ENCODE results near the gene BEAN1. TPM values are rescaled to one million over a fixed set of nuclear protein-coding genes. Genes with fewer than 3 reads are reported as not detected.

The BEAN1 gene
- total and polyA plus RNA-seq, 2 experiments from 2014 or later: 0.07 to 0.10 TPM

DNA sequence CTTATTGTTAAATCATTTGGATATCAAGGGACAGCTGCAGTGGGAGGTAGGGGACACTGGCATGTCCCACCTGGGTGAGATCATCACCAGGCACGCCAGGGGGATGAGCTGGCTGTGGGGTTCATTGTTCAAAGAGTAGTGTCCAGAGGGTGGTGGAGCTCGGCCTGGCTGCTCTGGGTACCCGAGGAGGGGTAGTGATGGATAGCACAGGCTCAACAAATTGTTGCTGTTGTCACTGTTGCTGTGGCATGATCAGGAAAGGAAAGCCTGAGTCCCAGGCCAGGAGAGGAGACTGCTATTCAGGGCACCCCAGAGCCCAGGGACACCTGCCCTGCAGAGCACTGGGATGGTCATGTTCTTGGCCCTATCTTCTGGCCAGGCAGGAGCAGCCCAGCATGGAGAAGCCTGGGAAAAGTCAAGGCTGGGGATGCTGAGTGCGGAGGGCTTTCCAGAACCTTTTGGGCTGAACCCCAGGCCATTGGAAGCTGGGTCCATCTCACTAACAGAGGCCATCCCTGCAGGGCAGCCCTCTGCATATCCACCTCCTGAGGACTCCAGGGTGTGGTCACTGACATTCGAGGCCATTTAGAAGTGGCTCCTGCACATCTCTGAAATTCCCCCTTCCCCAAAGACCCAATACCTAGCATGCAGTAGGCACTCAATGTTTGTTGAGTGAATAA is 12.1 kb downstream of the BEAN1 start:
- no peaks in the 10 kb centered on the region for H3K79me2 ChIP-seq (replicated peaks; ENCODE audit: insufficient read depth)
- no peaks in the 10 kb centered on the region for H3K9me2 ChIP-seq (ENCODE audit: insufficient read depth)
- H3K27me3 ChIP-seq (ENCODE audit: insufficient read depth): no peaks in the 10 kb centered on the region
- H3K9me3 Mint-ChIP-seq: no peaks in the 10 kb centered on the region
- peaks cover 17% of the 10 kb centered on the region; the same call in 2 of the 3 replicates for H3K4me1 Mint-ChIP-seq
- DNase-seq (ENCODE audit: low spot score): no peak
- H3K27me3 Mint-ChIP-seq (ENCODE audit: insufficient read depth, low read depth, poor library complexity): peaks cover 16% of the 10 kb centered on the region
- no peak overlapping the region for H3K4me3 ChIP-seq
- no peaks in the 10 kb centered on the region for H3F3A ChIP-seq (replicated peaks; ENCODE audit: low read depth)
- no peak overlapping the region for H3K4me3 Mint-ChIP-seq
- no peaks in the 10 kb centered on the region for H3K36me3 Mint-ChIP-seq (ENCODE audit: low read depth)
- H3K27ac Mint-ChIP-seq: no peak overlapping the region
- no peak overlapping the region for H2AFZ ChIP-seq
- no peak for ATAC-seq
- H4K20me1 ChIP-seq (replicated peaks; ENCODE audit: insufficient read depth): no peaks in the 10 kb centered on the region
- TF ChIP-seq, protein P1, sequence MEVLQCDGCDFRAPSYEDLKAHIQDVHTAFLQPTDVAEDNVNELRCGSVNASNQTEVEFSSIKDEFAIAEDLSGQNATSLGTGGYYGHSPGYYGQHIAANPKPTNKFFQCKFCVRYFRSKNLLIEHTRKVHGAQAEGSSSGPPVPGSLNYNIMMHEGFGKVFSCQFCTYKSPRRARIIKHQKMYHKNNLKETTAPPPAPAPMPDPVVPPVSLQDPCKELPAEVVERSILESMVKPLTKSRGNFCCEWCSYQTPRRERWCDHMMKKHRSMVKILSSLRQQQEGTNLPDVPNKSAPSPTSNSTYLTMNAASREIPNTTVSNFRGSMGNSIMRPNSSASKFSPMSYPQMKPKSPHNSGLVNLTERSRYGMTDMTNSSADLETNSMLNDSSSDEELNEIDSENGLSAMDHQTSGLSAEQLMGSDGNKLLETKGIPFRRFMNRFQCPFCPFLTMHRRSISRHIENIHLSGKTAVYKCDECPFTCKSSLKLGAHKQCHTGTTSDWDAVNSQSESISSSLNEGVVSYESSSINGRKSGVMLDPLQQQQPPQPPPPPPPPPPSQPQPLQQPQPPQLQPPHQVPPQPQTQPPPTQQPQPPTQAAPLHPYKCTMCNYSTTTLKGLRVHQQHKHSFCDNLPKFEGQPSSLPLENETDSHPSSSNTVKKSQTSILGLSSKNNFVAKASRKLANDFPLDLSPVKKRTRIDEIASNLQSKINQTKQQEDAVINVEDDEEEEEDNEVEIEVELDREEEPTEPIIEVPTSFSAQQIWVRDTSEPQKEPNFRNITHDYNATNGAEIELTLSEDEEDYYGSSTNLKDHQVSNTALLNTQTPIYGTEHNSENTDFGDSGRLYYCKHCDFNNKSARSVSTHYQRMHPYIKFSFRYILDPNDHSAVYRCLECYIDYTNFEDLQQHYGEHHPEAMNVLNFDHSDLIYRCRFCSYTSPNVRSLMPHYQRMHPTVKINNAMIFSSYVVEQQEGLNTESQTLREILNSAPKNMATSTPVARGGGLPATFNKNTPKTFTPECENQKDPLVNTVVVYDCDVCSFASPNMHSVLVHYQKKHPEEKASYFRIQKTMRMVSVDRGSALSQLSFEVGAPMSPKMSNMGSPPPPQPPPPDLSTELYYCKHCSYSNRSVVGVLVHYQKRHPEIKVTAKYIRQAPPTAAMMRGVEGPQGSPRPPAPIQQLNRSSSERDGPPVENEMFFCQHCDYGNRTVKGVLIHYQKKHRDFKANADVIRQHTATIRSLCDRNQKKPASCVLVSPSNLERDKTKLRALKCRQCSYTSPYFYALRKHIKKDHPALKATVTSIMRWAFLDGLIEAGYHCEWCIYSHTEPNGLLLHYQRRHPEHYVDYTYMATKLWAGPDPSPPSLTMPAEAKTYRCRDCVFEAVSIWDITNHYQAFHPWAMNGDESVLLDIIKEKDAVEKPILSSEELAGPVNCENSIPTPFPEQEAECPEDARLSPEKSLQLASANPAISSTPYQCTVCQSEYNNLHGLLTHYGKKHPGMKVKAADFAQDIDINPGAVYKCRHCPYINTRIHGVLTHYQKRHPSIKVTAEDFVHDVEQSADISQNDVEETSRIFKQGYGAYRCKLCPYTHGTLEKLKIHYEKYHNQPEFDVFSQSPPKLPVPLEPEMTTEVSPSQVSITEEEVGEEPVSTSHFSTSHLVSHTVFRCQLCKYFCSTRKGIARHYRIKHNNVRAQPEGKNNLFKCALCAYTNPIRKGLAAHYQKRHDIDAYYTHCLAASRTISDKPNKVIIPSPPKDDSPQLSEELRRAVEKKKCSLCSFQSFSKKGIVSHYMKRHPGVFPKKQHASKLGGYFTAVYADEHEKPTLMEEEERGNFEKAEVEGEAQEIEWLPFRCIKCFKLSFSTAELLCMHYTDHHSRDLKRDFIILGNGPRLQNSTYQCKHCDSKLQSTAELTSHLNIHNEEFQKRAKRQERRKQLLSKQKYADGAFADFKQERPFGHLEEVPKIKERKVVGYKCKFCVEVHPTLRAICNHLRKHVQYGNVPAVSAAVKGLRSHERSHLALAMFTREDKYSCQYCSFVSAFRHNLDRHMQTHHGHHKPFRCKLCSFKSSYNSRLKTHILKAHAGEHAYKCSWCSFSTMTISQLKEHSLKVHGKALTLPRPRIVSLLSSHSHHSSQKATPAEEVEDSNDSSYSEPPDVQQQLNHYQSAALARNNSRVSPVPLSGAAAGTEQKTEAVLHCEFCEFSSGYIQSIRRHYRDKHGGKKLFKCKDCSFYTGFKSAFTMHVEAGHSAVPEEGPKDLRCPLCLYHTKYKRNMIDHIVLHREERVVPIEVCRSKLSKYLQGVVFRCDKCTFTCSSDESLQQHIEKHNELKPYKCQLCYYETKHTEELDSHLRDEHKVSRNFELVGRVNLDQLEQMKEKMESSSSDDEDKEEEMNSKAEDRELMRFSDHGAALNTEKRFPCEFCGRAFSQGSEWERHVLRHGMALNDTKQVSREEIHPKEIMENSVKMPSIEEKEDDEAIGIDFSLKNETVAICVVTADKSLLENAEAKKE (CRISPR knock-in tag; IDR thresholded peaks at IDR 0.05): no peak
- no peak for TF ChIP-seq NANOG (IDR thresholded peaks at IDR 0.05; ENCODE audit: borderline replicate concordance)
- TF ChIP-seq EZH2phosphoT487 (IDR thresholded peaks at IDR 0.05; ENCODE audit: unreplicated experiment): no peak
- TF ChIP-seq JUNB (IDR thresholded peaks at IDR 0.05; ENCODE audit: unreplicated experiment): no peak
- TF ChIP-seq EZH2 (IDR thresholded peaks at IDR 0.05; ENCODE audit: low read depth, unreplicated experiment): no peak
- no peak for TF ChIP-seq STAT1 (IDR thresholded peaks at IDR 0.05; ENCODE audit: unreplicated experiment)
- TF ChIP-seq POLR2AphosphoS5 (IDR thresholded peaks at IDR 0.05; ENCODE audit: low read depth): no peak
- TF ChIP-seq ZNF114 (CRISPR knock-in tag; IDR thresholded peaks at IDR 0.05): no peak
- TF ChIP-seq, protein P2, sequence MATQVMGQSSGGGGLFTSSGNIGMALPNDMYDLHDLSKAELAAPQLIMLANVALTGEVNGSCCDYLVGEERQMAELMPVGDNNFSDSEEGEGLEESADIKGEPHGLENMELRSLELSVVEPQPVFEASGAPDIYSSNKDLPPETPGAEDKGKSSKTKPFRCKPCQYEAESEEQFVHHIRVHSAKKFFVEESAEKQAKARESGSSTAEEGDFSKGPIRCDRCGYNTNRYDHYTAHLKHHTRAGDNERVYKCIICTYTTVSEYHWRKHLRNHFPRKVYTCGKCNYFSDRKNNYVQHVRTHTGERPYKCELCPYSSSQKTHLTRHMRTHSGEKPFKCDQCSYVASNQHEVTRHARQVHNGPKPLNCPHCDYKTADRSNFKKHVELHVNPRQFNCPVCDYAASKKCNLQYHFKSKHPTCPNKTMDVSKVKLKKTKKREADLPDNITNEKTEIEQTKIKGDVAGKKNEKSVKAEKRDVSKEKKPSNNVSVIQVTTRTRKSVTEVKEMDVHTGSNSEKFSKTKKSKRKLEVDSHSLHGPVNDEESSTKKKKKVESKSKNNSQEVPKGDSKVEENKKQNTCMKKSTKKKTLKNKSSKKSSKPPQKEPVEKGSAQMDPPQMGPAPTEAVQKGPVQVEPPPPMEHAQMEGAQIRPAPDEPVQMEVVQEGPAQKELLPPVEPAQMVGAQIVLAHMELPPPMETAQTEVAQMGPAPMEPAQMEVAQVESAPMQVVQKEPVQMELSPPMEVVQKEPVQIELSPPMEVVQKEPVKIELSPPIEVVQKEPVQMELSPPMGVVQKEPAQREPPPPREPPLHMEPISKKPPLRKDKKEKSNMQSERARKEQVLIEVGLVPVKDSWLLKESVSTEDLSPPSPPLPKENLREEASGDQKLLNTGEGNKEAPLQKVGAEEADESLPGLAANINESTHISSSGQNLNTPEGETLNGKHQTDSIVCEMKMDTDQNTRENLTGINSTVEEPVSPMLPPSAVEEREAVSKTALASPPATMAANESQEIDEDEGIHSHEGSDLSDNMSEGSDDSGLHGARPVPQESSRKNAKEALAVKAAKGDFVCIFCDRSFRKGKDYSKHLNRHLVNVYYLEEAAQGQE (IDR thresholded peaks at IDR 0.05; ENCODE audit: unreplicated experiment): no peak
- TF ChIP-seq, protein P3, sequence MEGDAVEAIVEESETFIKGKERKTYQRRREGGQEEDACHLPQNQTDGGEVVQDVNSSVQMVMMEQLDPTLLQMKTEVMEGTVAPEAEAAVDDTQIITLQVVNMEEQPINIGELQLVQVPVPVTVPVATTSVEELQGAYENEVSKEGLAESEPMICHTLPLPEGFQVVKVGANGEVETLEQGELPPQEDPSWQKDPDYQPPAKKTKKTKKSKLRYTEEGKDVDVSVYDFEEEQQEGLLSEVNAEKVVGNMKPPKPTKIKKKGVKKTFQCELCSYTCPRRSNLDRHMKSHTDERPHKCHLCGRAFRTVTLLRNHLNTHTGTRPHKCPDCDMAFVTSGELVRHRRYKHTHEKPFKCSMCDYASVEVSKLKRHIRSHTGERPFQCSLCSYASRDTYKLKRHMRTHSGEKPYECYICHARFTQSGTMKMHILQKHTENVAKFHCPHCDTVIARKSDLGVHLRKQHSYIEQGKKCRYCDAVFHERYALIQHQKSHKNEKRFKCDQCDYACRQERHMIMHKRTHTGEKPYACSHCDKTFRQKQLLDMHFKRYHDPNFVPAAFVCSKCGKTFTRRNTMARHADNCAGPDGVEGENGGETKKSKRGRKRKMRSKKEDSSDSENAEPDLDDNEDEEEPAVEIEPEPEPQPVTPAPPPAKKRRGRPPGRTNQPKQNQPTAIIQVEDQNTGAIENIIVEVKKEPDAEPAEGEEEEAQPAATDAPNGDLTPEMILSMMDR (conservative IDR thresholded peaks at IDR 0.05; ENCODE audit: low read depth in 2 of 2): no peak
- TF ChIP-seq, protein P4, sequence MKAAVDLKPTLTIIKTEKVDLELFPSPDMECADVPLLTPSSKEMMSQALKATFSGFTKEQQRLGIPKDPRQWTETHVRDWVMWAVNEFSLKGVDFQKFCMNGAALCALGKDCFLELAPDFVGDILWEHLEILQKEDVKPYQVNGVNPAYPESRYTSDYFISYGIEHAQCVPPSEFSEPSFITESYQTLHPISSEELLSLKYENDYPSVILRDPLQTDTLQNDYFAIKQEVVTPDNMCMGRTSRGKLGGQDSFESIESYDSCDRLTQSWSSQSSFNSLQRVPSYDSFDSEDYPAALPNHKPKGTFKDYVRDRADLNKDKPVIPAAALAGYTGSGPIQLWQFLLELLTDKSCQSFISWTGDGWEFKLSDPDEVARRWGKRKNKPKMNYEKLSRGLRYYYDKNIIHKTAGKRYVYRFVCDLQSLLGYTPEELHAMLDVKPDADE (IDR thresholded peaks at IDR 0.05): no peak
- no peak for TF ChIP-seq ZNF331 (CRISPR knock-in tag; IDR thresholded peaks at IDR 0.05; ENCODE audit: low read depth)
- H3K27ac ChIP-seq (ENCODE audit: low read depth): no peak overlapping the region
- no peaks in the 10 kb centered on the region for H3K36me3 ChIP-seq (ENCODE audit: insufficient read depth)
- H3K4me2 ChIP-seq: no peak overlapping the region
- no peaks in the 10 kb centered on the region for H3K4me1 ChIP-seq (ENCODE audit: insufficient read depth)

Measured in GM23338 (cell line).